HepG2 (cell line): ENCODE results near the gene GBE1. TPM values are rescaled to one million over a fixed set of nuclear protein-coding genes. Genes with fewer than 3 reads are reported as not detected.

Source experiments
- ATAC-seq: fragments of 200-7000 bp; cut with Tn5 transposase; 3 replicates; pipeline ENCODE4 v1.9.1; 2020; ENCODE audit warnings: mild to moderate bottlenecking, moderate library complexity
- BruUV-seq: library from RNA; stranded (reverse); fragments of 400-500 nt; replicated peaks from 2 replicates; lab custom pipeline; 2021; lab: Mats Ljungman, UMichigan
- CTCF ChIA-PET: fragments of 300-600 bp; formaldehyde crosslinking; extraction: SDS; loops from one replicate; lab custom pipeline; 2021; ENCODE audit warnings: low total read pairs, inconsistent platforms, low intra/inter-chr PET ratio; lab: Yijun Ruan, JAX
- POLR2A ChIA-PET: fragments of 350-600 bp; sonication (Branson Sonifier 250); formaldehyde crosslinking; loops from one replicate; lab custom pipeline; 2020; ENCODE audit warnings: antibody characterized with exemption, inconsistent platforms; lab: Yijun Ruan, JAX
- DNase-seq: peaks from one replicate; pipeline ENCODE4 v3.0.0-alpha.2; 2015; ENCODE audit warnings: low spot score
- FAIRE-seq: peaks from 3 replicates; lab custom pipeline; 2011; peaks lifted over from hg19 to GRCh38; lab: Jason Lieb, UNC
- H2AFZ ChIP-seq: one replicate; pipeline ENCODE4 v1.6.1; 2011; ENCODE audit warnings: low read length, inconsistent platforms
- H3K27ac ChIP-seq: fragments of 300-600 bp; 3 replicates; pipeline ENCODE4 v1.8.0; 2011; ENCODE audit warnings: mixed run types, mild to moderate bottlenecking, mixed read lengths, low read length, inconsistent platforms; ENCODE audit not compliant: insufficient read depth; ENCODE audit errors: extremely low read length
- H3K27me3 ChIP-seq, 2 experiments: fragments of 200-600 bp in 1 of 2; 2 replicates in 1 of 2; 3 replicates in 1 of 2; pipeline versions ENCODE4 v1.6.0 to v1.8.0; 2011; ENCODE audit warnings: low read length in 2 of 2, mild to moderate bottlenecking in 2 of 2, moderate library complexity in 2 of 2, inconsistent platforms in 1 of 2; ENCODE audit not compliant: insufficient read depth in 2 of 2, control insufficient read depth in 1 of 2
- H3K36me3 ChIP-seq, 2 experiments: fragments of 200-600 bp in 1 of 2; replicated peaks in 1 of 2; 2 replicates in 1 of 2; 3 replicates in 1 of 2; pipeline versions ENCODE4 v1.5.1 to v1.8.0; 2011; ENCODE audit warnings: low read length in 2 of 2, inconsistent platforms in 1 of 2; ENCODE audit not compliant: insufficient read depth in 2 of 2, control insufficient read depth in 1 of 2
- H3K4me1 ChIP-seq: 2 replicates; pipeline ENCODE4 v1.5.1; 2012; ENCODE audit warnings: low read length, inconsistent platforms; ENCODE audit not compliant: insufficient read depth
- H3K4me2 ChIP-seq: 2 replicates; pipeline ENCODE4 v1.6.0; 2011; ENCODE audit warnings: low read depth, low read length, inconsistent platforms
- H3K4me3 ChIP-seq, 3 experiments: fragments of 200-600 bp in 1 of 3; sonication (generic), shearing (Covaris generic) in 1 of 3; replicated peaks in 1 of 3; 2 replicates each; pipeline ENCODE4 v1.5.1; 2011 to 2016; ENCODE audit warnings: low read length in 3 of 3, inconsistent platforms in 2 of 3, low read depth in 2 of 3, mild to moderate bottlenecking in 2 of 3, control low read depth in 1 of 3, mixed read lengths in 1 of 3; ENCODE audit not compliant: insufficient read depth in 1 of 3
- H3K79me2 ChIP-seq: one replicate; pipeline ENCODE4 v1.6.1; 2011; ENCODE audit warnings: low read length, inconsistent platforms; ENCODE audit not compliant: insufficient read depth
- H3K9ac ChIP-seq: 2 replicates; pipeline ENCODE4 v1.6.0; 2011; ENCODE audit warnings: mild to moderate bottlenecking, low read depth, low read length, inconsistent platforms; ENCODE audit not compliant: insufficient read depth
- H3K9me3 ChIP-seq: 2 replicates; pipeline ENCODE4 v1.5.1; 2012; ENCODE audit warnings: mild to moderate bottlenecking, low read length
- H4K20me1 ChIP-seq: 2 replicates; pipeline ENCODE4 v1.6.0; 2011; ENCODE audit warnings: inconsistent platforms, mild to moderate bottlenecking, low read length, moderate library complexity; ENCODE audit not compliant: insufficient read depth
- ATRX ChIP-seq: sonication (generic); formaldehyde crosslinking; IDR thresholded peaks from 2 replicates; pipeline ENCODE4 v1.4.0; 2020; ENCODE audit warnings: missing genetic modification reagents, borderline replicate concordance
- NFE2L1 ChIP-seq: sonication (generic); formaldehyde crosslinking; IDR thresholded peaks from 2 replicates; pipeline ENCODE4 v1.4.0; 2020; ENCODE audit warnings: missing genetic modification reagents, mild to moderate bottlenecking, borderline replicate concordance
- NFE2L2 ChIP-seq: fragments of 150-350 bp; IDR thresholded peaks from 2 replicates; pipeline ENCODE4 v1.6.1; 2014; ENCODE audit warnings: low read length
- TCF12 ChIP-seq, 2 experiments: fragments of 450-650 bp in 1 of 2; sonication (generic) in 1 of 2; formaldehyde crosslinking in 1 of 2; IDR thresholded peaks; 2 replicates each; pipeline versions ENCODE4 v1.6.1 to v1.8.0; 2017 to 2022; ENCODE audit warnings: antibody characterized with exemption in 1 of 2, mild to moderate bottlenecking in 1 of 2, missing genetic modification reagents in 1 of 2, moderate library complexity in 1 of 2
- ZNF558 ChIP-seq: sonication (generic); formaldehyde crosslinking; IDR thresholded peaks from 2 replicates; pipeline ENCODE4 v1.9.0; 2022; ENCODE audit warnings: mild to moderate bottlenecking, missing genetic modification reagents, borderline replicate concordance
- ZNF7 ChIP-seq: IDR thresholded peaks from 2 replicates; pipeline ENCODE4 v1.6.1; 2016; ENCODE audit warnings: missing biosample characterization, missing genetic modification reagents
- ZNF703 ChIP-seq: sonication (generic); formaldehyde crosslinking; IDR thresholded peaks from 2 replicates; pipeline ENCODE4 v1.5.1; 2020; ENCODE audit warnings: missing genetic modification reagents, mild to moderate bottlenecking, moderate library complexity, borderline replicate concordance
- WGBS: methylation state at CpG from one replicate; pipeline ENCODE4 v1.1.6; 2017; ENCODE audit warnings: low lambda C conversion rate; 5-methylcytosine and 5-hydroxymethylcytosine counted together
- in situ Hi-C: cut with HindIII; loops from 2 replicates; pipeline ENCODE4 v1.10.0; 2017; ENCODE audit warnings: low pct_unique_long_range_greater_than_20kb; ENCODE audit not compliant: extremely low pct_ligation_motif_present
- intact Hi-C: fragments of 100-400 bp; cut with micrococcal nuclease; formaldehyde crosslinking; loops from one replicate; pipeline ENCODE4 v1.10.0; 2022; ENCODE audit not compliant: unreplicated experiment
- polyA plus RNA-seq, 8 experiments: library from polyadenylated mRNA; depleted of rRNA in 3 of 8; stranded (reverse) in 7 of 8; unstranded in 1 of 8; fragments of >200 nt; fragmentation: Illumina TruSeq in 4 of 8; extraction: Trizol in 4 of 8; gene quantifications; 2 replicates each; pipeline versions ENCODE4 v1.2.1 to v1.2.3, GENCODE V29; 2011 to 2016; ENCODE audit warnings: low read depth in 4 of 8, missing spikeins in 1 of 8, mixed read lengths in 1 of 8; ENCODE audit not compliant: insufficient read depth in 1 of 8
- total RNA-seq, 5 experiments: library from RNA; depleted of rRNA; stranded (reverse); fragments of >200 nt; fragmentation: Illumina TruSeq; extraction: Trizol; gene quantifications; 2 replicates each; pipeline ENCODE4 v1.2.3, GENCODE V29; 2016; ENCODE audit warnings: low read depth in 1 of 5
- TF ChIP-seq, protein P1 (sequence below): IDR thresholded peaks from 2 replicates; pipeline ENCODE4 v1.6.1; 2016; ENCODE audit warnings: missing compliant biosample characterization, missing genetic modification reagents, borderline replicate concordance
- TF ChIP-seq, protein P2 (sequence below): sonication (generic); formaldehyde crosslinking; IDR thresholded peaks from 2 replicates; pipeline ENCODE4 v1.8.1; 2023; ENCODE audit warnings: mild to moderate bottlenecking, inconsistent platforms, moderate library complexity, missing genetic modification reagents, borderline replicate concordance
- TF ChIP-seq, protein P3 (sequence below): sonication (generic); formaldehyde crosslinking; IDR thresholded peaks from 2 replicates; pipeline ENCODE4 v1.4.0; 2020; ENCODE audit warnings: missing genetic modification reagents

The GBE1 gene
- total and polyA plus RNA-seq, 2 of the 13 experiments (the other 11 are each of a cell fraction or from before 2014, with no cell fraction given) = 22.9 to 36.1 TPM

DNA sequence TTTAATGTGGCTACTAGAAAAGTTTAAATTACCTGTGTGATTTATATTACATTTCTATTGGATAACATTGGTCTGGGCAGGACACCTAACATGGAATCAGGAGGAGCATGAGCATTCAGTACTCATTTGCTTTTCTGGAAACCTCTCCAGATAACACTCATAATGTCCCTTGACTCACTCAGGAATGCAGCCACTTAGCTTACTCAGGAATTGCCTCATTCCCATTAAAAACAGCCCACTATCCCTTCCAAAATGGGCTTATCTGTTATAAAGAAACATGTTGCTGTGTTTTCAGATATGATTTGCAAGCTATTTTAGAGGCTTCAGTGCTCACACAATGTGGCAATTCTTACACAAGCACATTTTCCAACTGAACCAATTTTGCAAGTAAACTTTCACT is 17.1 kb downstream of the GBE1 start (continued):
- TF ChIP-seq TCF12 (IDR thresholded peaks at IDR 0.05) (no peak), TCF12 (CRISPR knock-in tag; IDR thresholded peaks at IDR 0.05) (no peak), ZNF558 (CRISPR knock-in tag) (no peak)
- TF ChIP-seq, protein P1, sequence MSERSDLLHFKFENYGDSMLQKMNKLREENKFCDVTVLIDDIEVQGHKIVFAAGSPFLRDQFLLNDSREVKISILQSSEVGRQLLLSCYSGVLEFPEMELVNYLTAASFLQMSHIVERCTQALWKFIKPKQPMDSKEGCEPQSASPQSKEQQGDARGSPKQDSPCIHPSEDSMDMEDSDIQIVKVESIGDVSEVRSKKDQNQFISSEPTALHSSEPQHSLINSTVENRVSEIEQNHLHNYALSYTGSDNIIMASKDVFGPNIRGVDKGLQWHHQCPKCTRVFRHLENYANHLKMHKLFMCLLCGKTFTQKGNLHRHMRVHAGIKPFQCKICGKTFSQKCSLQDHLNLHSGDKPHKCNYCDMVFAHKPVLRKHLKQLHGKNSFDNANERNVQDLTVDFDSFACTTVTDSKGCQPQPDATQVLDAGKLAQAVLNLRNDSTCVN = peak; percentile 98
- TF ChIP-seq, all 625 proteins: peak for 4

DNA sequence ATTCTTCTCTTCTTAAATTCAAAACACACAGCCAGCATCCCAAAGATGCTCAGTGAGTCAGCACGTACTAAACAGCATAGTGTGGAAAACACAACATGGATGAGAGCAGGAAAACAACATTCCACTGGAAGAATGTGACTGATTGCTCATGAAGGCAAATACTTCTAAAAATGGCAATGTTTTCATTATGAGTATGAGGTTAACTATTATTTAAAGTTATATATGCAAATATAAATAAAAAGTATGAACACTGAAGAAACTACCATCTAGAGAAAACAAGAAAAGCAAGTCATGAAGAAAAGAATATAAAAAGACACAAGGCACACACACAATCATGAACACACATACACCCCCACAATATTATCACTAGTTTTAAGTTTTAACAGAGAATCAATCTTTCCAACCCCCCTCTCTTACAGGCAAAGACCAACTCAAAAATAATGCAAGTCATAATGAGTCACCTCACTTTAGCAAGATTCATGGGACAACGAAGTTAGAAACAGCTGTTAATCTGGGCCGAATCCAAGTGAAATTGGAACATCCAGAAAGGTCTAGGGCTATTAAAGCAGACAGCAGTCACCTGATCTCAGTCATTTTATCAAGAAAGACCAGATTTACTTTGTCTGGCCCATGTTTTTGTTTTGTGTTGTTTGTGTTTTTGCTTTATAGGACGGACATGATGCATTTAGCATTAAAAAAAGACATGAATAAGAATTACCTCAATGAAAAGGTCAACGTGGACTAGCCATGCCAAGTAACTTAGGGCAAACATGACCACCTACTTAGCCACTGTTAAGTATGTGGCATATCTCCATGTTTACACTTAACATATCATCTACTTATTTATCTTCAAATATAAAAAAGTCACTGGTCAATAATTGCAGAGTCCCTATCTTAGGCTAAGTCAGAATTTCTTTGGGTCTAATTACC is 18.1 kb downstream of the GBE1 start:
- no peak overlapping the region for H3K4me2 ChIP-seq
- no peak overlapping the region for H3K4me3 ChIP-seq
- peaks cover 16% of the 10 kb centered on the region for H3K4me1 ChIP-seq
- peaks cover 27% of the 10 kb centered on the region for H3K79me2 ChIP-seq
- no peak for DNase-seq
- 93% methylated on average over 5 of the region's 5 CpGs for WGBS
- POLR2A ChIA-PET = no interaction called here
- no TSS peak for BruUV-seq
- no peak overlapping the region for H2AFZ ChIP-seq
- TF ChIP-seq ATRX (CRISPR knock-in tag) = no peak
- no peak for TF ChIP-seq NFE2L1 (CRISPR knock-in tag)
- TF ChIP-seq, protein P2, sequence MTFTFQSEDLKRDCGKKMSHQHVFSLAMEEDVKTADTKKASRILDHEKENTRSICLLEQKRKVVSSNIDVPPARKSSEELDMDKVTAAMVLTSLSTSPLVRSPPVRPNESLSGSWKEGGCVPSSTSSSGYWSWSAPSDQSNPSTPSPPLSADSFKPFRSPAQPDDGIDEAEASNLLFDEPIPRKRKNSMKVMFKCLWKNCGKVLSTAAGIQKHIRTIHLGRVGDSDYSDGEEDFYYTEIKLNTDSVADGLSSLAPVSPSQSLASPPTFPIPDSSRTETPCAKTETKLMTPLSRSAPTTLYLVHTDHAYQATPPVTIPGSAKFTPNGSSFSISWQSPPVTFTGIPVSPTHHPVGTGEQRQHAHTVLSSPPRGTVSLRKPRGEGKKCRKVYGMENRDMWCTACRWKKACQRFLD (CRISPR knock-in tag) = no peak
- TF ChIP-seq NFE2L2 = peak; percentile 60
- TF ChIP-seq ZNF703 (CRISPR knock-in tag) = no peak
- no peak for TF ChIP-seq ZNF7 (CRISPR knock-in tag)
- TF ChIP-seq, protein P3, sequence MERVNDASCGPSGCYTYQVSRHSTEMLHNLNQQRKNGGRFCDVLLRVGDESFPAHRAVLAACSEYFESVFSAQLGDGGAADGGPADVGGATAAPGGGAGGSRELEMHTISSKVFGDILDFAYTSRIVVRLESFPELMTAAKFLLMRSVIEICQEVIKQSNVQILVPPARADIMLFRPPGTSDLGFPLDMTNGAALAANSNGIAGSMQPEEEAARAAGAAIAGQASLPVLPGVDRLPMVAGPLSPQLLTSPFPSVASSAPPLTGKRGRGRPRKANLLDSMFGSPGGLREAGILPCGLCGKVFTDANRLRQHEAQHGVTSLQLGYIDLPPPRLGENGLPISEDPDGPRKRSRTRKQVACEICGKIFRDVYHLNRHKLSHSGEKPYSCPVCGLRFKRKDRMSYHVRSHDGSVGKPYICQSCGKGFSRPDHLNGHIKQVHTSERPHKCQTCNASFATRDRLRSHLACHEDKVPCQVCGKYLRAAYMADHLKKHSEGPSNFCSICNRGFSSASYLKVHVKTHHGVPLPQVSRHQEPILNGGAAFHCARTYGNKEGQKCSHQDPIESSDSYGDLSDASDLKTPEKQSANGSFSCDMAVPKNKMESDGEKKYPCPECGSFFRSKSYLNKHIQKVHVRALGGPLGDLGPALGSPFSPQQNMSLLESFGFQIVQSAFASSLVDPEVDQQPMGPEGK (CRISPR knock-in tag) = no peak
- TF ChIP-seq, all 625 proteins: peak for 1
- Histone ChIP-seq H4K20me1 (0 out of 2 replicates have a peak, but pooled peaks cover 4% of the 10 kb centered on the region), H3K27me3 (no peaks in the 10 kb centered on the region), H3K36me3 (peaks cover 0 to 2% of the 10 kb centered on the region in 2 experiments; a peak in 1 of 5 replicates), H3K27ac (no peak overlapping the region), H3K9ac (no peak overlapping the region), H3K9me3 (no peaks in the 10 kb centered on the region)
- ATAC-seq = no peak
- in situ Hi-C loops (no loop called here), intact Hi-C loops (no loop called here)
- no peak for FAIRE-seq
- CTCF ChIA-PET = no interaction called here
